Gastroesophageal sphincter (tissue), 4 donors: ENCODE data around the gene SPRYD3. TPM values are rescaled to one million over a fixed set of nuclear protein-coding genes. Genes with fewer than 3 reads are reported as not detected.
A peak's percentile ranks its signal among the peaks of the same experiment; 100 is the strongest.

Experiments used
- ATAC-seq: fragments of 150-250 bp; one replicate; pipeline ENCODE4 v1.9.1; 2016; ENCODE audit warnings: mild to moderate bottlenecking, moderate library complexity
- H3K27ac ChIP-seq, 4 donors: fragments of 200-600 bp; sonication (generic) in 3 of 4; 1 replicate in 3 of 4; 2 replicates in 1 of 4; pipeline ENCODE4 v1.5.1; 2016 to 2019
- H3K27me3 ChIP-seq: fragments of 200-600 bp; sonication (generic); one replicate; pipeline ENCODE4 v1.5.1; 2019
- H3K36me3 ChIP-seq, 2 donors: fragments of 200-600 bp; sonication (generic); one replicate each; pipeline ENCODE4 v1.5.1; 2019; ENCODE audit warnings: control low read depth in 1 of 2
- H3K4me1 ChIP-seq, 3 donors: fragments of 200-600 bp; sonication (generic); 1 replicate in 2 of 3; 2 replicates in 1 of 3; pipeline ENCODE4 v1.5.1; 2016 to 2019; ENCODE audit warnings: control low read depth in 2 of 3
- H3K4me3 ChIP-seq, 2 donors: fragments of 200-600 bp; sonication (generic); one replicate each; pipeline ENCODE4 v1.5.1; 2019; ENCODE audit warnings: mild to moderate bottlenecking in 1 of 2, moderate library complexity in 1 of 2
- H3K9me3 ChIP-seq, 3 donors: fragments of 200-600 bp; sonication (generic); one replicate each; pipeline ENCODE4 v1.5.1; 2017 to 2019; ENCODE audit warnings: control low read depth in 2 of 3
- EP300 ChIP-seq: sonication (generic); formaldehyde crosslinking; IDR thresholded peaks from one replicate; pipeline ENCODE4 v1.6.1; 2017; ENCODE audit warnings: antibody characterized with exemption, mild to moderate bottlenecking
- POLR2A ChIP-seq, 2 donors: fragments of 450-650 bp; IDR thresholded peaks; one replicate each; pipeline ENCODE4 v1.6.1; 2017; ENCODE audit warnings: antibody characterized with exemption in 2 of 2, mild to moderate bottlenecking in 2 of 2, moderate library complexity in 1 of 2
- POLR2AphosphoS5 ChIP-seq: sonication (generic); formaldehyde crosslinking; IDR thresholded peaks from one replicate; pipeline ENCODE4 v1.6.1; 2017; ENCODE audit warnings: antibody characterized with exemption
- WGBS, 2 donors: methylation state at CpG; one replicate each; pipeline ENCODE4 v1.1.5; 2018; ENCODE audit warnings: low coverage in 1 of 2; 5-methylcytosine and 5-hydroxymethylcytosine counted together
- total RNA-seq, 4 donors: library from RNA; depleted of rRNA; stranded (reverse); fragments of >200 nt; gene quantifications; one replicate each; pipeline ENCODE4 v1.1.0, GENCODE V29; 2016
- TF ChIP-seq, protein P1 (sequence below), 4 experiments: fragments of 200-600 bp in 2 of 4; fragments of 450-650 bp in 2 of 4; sonication (generic) in 1 of 4; IDR thresholded peaks; one replicate each; pipeline ENCODE4 v1.5.1; 2017 to 2019; ENCODE audit warnings: antibody characterized with exemption in 4 of 4, mild to moderate bottlenecking in 2 of 4, moderate library complexity in 2 of 4

Gene SPRYD3
- total RNA-seq, 4 donors from 2014 or later, result 79.1 to 137 (median 110) TPM

DNA sequence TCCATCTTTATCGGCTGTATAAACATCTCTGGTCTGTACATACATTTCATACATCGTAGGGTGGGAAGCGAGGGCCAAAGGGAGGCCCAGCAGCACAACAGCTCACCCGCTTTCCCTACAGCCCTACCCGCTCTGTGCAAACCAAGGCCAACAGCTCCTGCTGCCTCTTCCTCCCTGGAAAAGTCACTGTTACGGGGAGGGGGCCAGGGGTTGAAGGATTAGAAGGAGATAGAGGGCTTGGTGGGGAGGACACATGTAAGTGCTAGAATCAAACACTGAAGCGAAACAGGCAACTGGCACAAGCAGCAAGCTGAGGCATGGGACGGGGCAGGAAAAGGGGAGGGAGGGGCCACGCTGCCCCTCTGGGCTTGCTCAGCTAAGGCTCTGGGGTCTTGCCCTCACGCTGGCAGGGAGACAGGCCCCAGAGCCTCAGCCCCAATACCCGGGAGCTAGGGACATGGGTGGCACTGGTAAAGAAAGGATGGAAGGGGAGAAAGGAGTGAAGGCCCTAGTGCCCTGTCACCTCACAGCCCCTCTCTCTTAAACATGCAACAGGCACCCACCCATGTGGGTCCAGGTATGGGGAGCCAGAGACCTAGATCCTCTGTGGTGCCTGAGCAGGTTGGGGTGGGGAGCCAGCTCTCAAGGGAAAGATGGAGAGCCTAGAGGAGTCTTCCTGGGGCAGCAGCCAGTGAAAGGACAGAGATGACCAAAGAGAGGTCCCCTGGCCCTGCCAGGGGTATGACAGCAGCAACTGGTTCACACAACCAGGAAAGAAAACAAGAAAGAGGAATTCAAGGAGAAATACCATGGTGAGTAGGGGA, 14.4 kb downstream of the SPRYD3 start:
- TF ChIP-seq POLR2A (IDR thresholded peaks at IDR 0.05) (no peak), POLR2AphosphoS5 (peak; percentile 2), EP300 (no peak)
- TF ChIP-seq, protein P1, sequence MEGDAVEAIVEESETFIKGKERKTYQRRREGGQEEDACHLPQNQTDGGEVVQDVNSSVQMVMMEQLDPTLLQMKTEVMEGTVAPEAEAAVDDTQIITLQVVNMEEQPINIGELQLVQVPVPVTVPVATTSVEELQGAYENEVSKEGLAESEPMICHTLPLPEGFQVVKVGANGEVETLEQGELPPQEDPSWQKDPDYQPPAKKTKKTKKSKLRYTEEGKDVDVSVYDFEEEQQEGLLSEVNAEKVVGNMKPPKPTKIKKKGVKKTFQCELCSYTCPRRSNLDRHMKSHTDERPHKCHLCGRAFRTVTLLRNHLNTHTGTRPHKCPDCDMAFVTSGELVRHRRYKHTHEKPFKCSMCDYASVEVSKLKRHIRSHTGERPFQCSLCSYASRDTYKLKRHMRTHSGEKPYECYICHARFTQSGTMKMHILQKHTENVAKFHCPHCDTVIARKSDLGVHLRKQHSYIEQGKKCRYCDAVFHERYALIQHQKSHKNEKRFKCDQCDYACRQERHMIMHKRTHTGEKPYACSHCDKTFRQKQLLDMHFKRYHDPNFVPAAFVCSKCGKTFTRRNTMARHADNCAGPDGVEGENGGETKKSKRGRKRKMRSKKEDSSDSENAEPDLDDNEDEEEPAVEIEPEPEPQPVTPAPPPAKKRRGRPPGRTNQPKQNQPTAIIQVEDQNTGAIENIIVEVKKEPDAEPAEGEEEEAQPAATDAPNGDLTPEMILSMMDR (IDR thresholded peaks at IDR 0.05), result no peak
- Histone ChIP-seq H3K27me3 (no peaks in the 10 kb centered on the region), H3K4me1 (peaks cover 0 to 100% (median 76%) of the 10 kb centered on the region in 3 donors), H3K4me3 (no peak overlapping the region), H3K36me3 (peaks cover 0 to 95% of the 10 kb centered on the region in 2 donors), H3K27ac (peak overlapping the region in 3 of 4 donors; percentile 85 to 95 (median 86)), H3K9me3 (no peaks in the 10 kb centered on the region)
- 58 to 60% methylated on average over 1 to 4 of the region's 11 CpGs for WGBS, 2 donors
- ATAC-seq, result no peak

DNA sequence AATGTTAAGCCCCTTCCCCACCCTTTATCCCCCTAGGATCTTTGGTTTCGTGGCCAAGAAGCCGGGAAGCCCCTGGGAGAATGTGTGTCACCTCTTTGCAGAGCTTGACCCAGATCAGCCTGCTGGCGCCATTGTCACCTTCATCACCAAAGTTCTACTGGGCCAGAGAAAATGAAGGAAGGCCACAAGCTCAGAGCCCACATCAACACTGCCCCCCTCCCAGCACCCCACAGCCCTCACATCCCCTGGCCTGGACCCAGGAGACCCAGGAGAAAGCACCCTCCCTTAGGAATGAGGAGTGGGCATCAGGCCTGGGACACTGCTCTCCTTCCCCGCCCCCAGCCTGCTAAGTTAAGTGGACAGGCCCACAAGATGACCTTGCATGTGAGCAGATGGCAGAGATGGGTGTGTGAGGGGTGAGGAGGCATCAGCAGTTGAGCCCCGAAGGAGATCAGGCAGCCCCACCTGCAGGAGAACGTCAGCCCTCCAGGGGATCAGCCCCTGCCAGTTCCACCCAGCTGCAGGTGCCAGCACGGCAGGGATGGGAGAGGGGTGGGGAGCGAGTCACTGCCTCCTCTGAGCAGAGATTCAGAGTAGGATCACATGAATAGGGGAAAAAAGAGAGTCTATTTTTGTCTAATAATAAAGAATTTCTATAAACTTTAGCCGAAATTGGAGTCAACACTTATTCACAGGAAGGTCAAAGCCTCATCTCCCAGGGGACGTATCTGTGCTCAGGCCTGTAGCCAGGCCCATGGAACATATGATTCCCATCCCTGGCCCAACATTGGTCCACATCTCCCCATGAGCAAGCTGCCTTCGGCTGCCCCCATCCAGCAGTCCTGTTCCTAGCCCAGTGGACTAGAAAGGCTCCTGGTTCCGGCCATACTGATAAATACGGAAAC, 15.2 kb downstream of the SPRYD3 start:
- ATAC-seq, result peak; percentile 56
- TF ChIP-seq, protein P1 (IDR thresholded peaks at IDR 0.05), result peak in 2 of 4 experiments; percentile 7 to 10
- TF ChIP-seq POLR2AphosphoS5, result peak; percentile 44
- TF ChIP-seq POLR2A (IDR thresholded peaks at IDR 0.05), result no peak
- Histone ChIP-seq H3K4me3 (no peak overlapping the region), H3K4me1 (peaks cover 0 to 100% (median 69%) of the 10 kb centered on the region in 3 donors), H3K27ac (peak overlapping the region in 3 of 4 donors; percentile 85 to 95 (median 86)), H3K9me3 (no peaks in the 10 kb centered on the region), H3K27me3 (no peaks in the 10 kb centered on the region), H3K36me3 (peaks cover 0 to 96% of the 10 kb centered on the region in 2 donors)
- 24 to 25% methylated on average over 5 to 8 of the region's 13 CpGs for WGBS, 2 donors

DNA sequence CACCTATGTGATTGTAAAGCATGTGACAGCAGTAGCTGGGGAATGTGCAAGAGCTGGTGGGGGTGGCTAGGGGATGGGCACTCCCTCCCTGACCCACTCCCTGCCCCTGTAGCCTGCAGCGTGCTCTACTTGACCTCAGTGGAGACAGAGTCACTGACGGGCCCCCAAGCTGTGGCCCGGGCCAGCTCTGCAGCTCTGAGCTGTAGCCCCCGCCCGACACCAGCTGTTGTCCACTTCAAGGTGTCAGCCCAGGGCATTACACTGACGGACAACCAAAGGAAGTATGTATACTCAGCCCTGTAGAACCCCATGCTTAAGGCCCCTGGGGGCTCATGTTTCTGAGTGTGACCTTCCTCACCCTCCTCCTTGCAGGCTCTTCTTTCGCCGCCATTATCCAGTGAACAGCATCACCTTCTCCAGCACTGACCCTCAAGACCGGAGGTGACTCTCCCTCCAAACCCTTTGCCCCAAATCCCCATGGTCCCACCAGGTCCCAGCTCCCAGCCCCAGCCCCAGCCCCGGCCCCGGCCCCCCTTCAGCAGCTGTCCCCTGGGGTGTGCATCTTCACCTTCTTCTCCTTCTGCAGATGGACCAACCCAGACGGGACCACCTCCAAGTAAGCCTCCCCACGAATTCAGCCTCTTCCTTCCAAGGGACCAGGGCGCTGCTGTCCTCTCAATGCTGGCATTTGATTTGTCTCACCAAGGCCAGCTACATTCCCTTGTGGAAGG, 16.0 kb downstream of the SPRYD3 start:
- H3K36me3 ChIP-seq, result peaks cover 0 to 97% of the 10 kb centered on the region in 2 donors
- peaks cover 0 to 100% (median 60%) of the 10 kb centered on the region in 3 donors for H3K4me1 ChIP-seq
- TF ChIP-seq, protein P1 (IDR thresholded peaks at IDR 0.05), result no peak
- TF ChIP-seq EP300 (no peak), POLR2AphosphoS5 (no peak), POLR2A (IDR thresholded peaks at IDR 0.05) (no peak)
- no peaks in the 10 kb centered on the region for H3K27me3 ChIP-seq
- H3K27ac ChIP-seq, result peak overlapping the region in 3 of 4 donors; percentile 85 to 95 (median 86)
- H3K9me3 ChIP-seq, result no peaks in the 10 kb centered on the region
- WGBS, 2 donors, result 51 to 64% methylated on average over 5 to 6 of the region's 14 CpGs
- ATAC-seq, result no peak
- no peak overlapping the region for H3K4me3 ChIP-seq

DNA sequence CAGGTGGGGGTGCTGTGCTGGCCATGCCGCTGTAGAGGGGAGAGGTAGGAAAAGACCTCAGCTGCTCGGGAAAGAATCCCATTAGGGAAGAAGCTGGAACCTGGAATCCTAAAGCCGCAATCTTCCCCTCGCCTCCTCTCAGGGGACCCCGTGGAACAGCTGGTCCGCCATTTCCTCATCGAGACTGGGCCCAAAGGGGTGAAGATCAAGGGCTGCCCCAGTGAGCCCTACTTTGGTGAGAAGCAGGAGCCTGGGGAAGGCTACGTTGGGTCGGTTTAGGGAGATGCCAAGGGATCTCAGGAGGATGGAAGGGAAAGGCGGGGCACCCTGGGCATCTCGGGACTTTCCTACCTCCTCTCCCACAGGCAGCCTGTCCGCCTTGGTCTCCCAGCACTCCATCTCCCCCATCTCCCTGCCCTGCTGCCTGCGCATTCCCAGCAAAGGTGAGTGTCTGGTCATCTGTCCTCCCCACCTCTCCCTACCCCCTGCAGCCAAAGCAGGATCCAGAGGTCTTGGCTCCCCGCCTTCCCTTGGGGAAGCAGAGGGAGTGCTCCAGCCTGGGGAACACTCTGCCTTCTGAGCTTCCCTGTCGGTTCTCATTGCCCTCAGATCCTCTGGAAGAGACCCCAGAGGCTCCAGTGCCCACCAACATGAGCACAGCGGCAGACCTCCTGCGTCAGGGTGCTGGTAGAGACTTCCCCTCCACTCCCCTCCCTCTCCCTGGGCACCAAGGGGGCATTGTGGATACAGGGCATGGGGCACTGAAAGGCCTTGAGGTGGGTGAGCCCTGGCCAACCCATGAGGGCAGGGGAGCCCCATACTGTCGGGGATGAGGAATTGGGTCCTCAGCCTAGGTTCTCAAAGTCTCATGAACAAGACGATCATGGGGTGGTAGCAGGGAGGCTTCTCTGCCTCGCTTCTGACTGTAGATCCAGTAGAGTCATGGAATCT, 16.9 kb downstream of the SPRYD3 start:
- Histone ChIP-seq H3K36me3 (peaks cover 0 to 97% of the 10 kb centered on the region in 2 donors), H3K4me1 (peaks cover 0 to 100% (median 58%) of the 10 kb centered on the region in 3 donors), H3K27ac (peak overlapping the region in 3 of 4 donors; percentile 85 to 95 (median 86)), H3K4me3 (no peak overlapping the region), H3K9me3 (no peaks in the 10 kb centered on the region), H3K27me3 (no peaks in the 10 kb centered on the region)
- TF ChIP-seq EP300 (no peak), POLR2AphosphoS5 (no peak), POLR2A (IDR thresholded peaks at IDR 0.05) (no peak)
- TF ChIP-seq, protein P1 (IDR thresholded peaks at IDR 0.05), result no peak
- no peak for ATAC-seq
- 75 to 80% methylated on average over 1 to 5 of the region's 20 CpGs for WGBS, 2 donors
